Suprapubic skin (tissue), 3 donors: ENCODE results near the gene HEBP1.

Experiments
- POLR2A ChIP-seq, 2 donors: fragments of 450-650 bp; IDR thresholded peaks; one replicate each; pipeline ENCODE4 v1.6.1; 2017; ENCODE audit warnings: antibody characterized with exemption in 2 of 2, mild to moderate bottlenecking in 2 of 2, moderate library complexity in 2 of 2
- TF ChIP-seq, protein P1 (sequence below), 2 donors: fragments of 200-600 bp in 1 of 2; fragments of 450-650 bp in 1 of 2; sonication (generic) in 1 of 2; IDR thresholded peaks; one replicate each; pipeline ENCODE4 v1.5.1; 2016 to 2019; ENCODE audit warnings: antibody characterized with exemption in 2 of 2, mild to moderate bottlenecking in 1 of 2, moderate library complexity in 1 of 2

- TF ChIP-seq, protein P1, sequence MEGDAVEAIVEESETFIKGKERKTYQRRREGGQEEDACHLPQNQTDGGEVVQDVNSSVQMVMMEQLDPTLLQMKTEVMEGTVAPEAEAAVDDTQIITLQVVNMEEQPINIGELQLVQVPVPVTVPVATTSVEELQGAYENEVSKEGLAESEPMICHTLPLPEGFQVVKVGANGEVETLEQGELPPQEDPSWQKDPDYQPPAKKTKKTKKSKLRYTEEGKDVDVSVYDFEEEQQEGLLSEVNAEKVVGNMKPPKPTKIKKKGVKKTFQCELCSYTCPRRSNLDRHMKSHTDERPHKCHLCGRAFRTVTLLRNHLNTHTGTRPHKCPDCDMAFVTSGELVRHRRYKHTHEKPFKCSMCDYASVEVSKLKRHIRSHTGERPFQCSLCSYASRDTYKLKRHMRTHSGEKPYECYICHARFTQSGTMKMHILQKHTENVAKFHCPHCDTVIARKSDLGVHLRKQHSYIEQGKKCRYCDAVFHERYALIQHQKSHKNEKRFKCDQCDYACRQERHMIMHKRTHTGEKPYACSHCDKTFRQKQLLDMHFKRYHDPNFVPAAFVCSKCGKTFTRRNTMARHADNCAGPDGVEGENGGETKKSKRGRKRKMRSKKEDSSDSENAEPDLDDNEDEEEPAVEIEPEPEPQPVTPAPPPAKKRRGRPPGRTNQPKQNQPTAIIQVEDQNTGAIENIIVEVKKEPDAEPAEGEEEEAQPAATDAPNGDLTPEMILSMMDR (IDR thresholded peaks at IDR 0.05): no peak
- TF ChIP-seq POLR2A (IDR thresholded peaks at IDR 0.05): no peak
These were observed 53.2 kb downstream of the HEBP1 start for GRCh38 chr12:12946686-12947355.
